ENCODE results near the gene CC2D1B. TPM values are rescaled to one million over a fixed set of nuclear protein-coding genes. Genes with fewer than 3 reads are reported as not detected.

CC2D1B gene
- total RNA-seq, 1 donor from 2014 or later = 23.8 TPM

- TF ChIP-seq POLR2AphosphoS5 (IDR thresholded peaks at IDR 0.05; ENCODE audit: insufficient read depth in 1 of 2, low read depth in 1 of 2) = no peak
- TF ChIP-seq, protein P1, sequence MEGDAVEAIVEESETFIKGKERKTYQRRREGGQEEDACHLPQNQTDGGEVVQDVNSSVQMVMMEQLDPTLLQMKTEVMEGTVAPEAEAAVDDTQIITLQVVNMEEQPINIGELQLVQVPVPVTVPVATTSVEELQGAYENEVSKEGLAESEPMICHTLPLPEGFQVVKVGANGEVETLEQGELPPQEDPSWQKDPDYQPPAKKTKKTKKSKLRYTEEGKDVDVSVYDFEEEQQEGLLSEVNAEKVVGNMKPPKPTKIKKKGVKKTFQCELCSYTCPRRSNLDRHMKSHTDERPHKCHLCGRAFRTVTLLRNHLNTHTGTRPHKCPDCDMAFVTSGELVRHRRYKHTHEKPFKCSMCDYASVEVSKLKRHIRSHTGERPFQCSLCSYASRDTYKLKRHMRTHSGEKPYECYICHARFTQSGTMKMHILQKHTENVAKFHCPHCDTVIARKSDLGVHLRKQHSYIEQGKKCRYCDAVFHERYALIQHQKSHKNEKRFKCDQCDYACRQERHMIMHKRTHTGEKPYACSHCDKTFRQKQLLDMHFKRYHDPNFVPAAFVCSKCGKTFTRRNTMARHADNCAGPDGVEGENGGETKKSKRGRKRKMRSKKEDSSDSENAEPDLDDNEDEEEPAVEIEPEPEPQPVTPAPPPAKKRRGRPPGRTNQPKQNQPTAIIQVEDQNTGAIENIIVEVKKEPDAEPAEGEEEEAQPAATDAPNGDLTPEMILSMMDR (IDR thresholded peaks at IDR 0.05) = no peak
- no peak for TF ChIP-seq POLR2A (IDR thresholded peaks at IDR 0.05)
- Histone ChIP-seq H3K4me1 (no peaks in the 10 kb centered on the region), H3K27me3 (no peaks in the 10 kb centered on the region), H3K9me3 (no peaks in the 10 kb centered on the region), H3K27ac (no peak overlapping the region), H3K36me3 (no peaks in the 10 kb centered on the region), H3K4me3 (no peak overlapping the region)
- intact Hi-C loops (cut with DNase I) = no loop called here
- DNase-seq (ENCODE audit: extremely low spot score in 2 of 2) = no peak
Measured at GRCh38 chr1:52321061-52321460, 44.9 kb downstream of the CC2D1B start.

DNA sequence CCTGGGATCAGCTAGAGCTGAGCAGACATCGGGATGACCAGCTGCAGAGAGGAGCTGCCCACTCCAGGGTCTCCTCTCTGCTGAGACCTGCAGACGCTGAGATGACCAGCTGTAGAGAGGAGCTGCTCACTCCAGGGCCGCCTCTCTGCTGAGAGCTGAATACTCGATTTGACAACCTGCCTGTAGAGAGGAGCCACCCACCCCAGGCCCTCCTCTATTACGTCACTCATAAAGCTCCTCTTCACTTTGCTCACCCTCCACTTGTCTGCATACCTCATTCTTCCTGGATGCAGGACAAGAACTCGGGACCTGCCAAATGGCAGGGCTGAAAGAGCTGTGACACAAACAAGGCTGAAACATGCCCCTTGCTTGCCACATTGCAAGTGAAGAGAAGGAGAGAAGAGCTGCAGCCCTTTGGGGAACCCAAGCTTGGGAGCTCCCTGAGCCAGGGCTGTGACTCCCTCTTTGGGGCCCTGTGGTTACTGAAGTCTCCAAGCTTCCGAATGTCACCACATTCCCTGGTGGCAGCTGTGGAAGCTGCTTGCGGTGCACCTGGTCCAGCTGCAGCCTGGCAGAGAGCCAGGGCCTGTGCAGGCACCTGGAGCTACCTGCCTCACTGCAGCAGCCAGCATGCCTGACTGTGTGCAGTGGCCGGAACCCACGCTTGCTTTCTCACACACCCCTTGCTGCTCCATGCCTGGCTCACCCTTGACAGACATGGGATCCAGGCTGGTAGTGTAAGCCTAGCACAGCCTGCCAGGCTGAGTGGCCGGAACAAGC is 59.6 kb downstream of the CC2D1B start:
- intact Hi-C loops (cut with DNase I) = no loop called here
- no peak for DNase-seq (ENCODE audit: extremely low spot score in 2 of 2)
- TF ChIP-seq POLR2A (IDR thresholded peaks at IDR 0.05) (no peak), POLR2AphosphoS5 (IDR thresholded peaks at IDR 0.05; ENCODE audit: insufficient read depth in 1 of 2, low read depth in 1 of 2) (no peak)
- TF ChIP-seq, protein P1 (IDR thresholded peaks at IDR 0.05) = no peak

DNA sequence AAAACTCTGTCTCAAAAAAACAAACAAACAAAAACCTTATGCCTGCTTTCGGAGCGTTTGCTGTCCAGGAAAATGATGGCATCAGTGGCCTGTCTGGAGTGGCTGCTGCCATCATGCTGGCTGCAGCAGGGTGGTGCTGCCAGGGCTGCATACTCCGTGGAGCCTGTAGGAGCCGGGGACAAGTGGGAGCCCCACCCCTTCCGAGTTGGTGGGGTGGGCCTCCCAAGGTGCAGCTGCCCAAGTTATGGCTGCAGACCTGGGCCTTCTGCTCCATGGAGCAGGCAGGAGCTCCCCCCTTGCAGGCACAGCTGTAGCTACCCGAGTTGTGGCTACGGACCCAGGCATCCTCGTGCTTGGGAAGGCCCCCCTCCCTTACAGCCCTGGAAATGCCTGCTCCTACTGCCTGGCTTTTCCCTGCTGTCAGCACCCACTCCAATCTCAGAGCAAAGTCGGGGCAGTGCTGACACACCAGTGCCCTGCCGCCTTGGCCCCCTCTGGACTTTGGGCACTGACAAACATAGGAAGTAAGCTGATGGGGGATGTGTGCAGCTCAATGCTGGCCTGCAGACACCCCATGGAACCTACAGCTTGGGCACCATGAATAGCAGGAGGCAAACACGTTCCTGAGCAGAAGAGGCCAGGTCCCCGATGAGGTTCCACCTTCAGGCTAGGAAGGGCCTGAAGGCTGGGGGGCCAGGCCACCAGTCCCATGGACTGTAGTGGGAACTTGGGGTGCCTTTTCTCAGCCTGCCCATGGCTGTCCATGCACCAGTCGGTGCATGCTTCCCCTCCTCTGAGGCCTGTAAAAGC is 60.4 kb downstream of the CC2D1B start:
- H3K36me3 ChIP-seq = peaks cover 0 to 8% of the 10 kb centered on the region in 2 donors
- no peaks in the 10 kb centered on the region for H3K9me3 ChIP-seq
- no peak overlapping the region for H3K27ac ChIP-seq
- intact Hi-C loops (cut with DNase I) = no loop called here
- no peak for DNase-seq (ENCODE audit: extremely low spot score in 2 of 2)
- H3K4me1 ChIP-seq = no peaks in the 10 kb centered on the region
- no peaks in the 10 kb centered on the region for H3K27me3 ChIP-seq
- TF ChIP-seq, protein P1 (IDR thresholded peaks at IDR 0.05) = no peak
- no peak for TF ChIP-seq POLR2A (IDR thresholded peaks at IDR 0.05)
- TF ChIP-seq POLR2AphosphoS5 (IDR thresholded peaks at IDR 0.05; ENCODE audit: insufficient read depth in 1 of 2, low read depth in 1 of 2) = no peak
- no peak overlapping the region for H3K4me3 ChIP-seq

More for the DNA sequence above, 59.6 kb downstream of the CC2D1B start:
- Histone ChIP-seq H3K4me3 (no peak overlapping the region), H3K27me3 (no peaks in the 10 kb centered on the region), H3K9me3 (no peaks in the 10 kb centered on the region), H3K36me3 (peaks cover 0 to 8% of the 10 kb centered on the region in 2 donors), H3K4me1 (no peaks in the 10 kb centered on the region), H3K27ac (no peak overlapping the region)

Other genes with a start within 250 kb of the CC2D1B start
- gene ZFYVE9, start 224.1 kb downstream of the CC2D1B start, total RNA-seq = 30.2 TPM
- gene ORC1, start 38.2 kb upstream of the CC2D1B start, total RNA-seq = 1.7 TPM
- 17.7 TPM for gene PRPF38A, start 38.4 kb upstream of the CC2D1B start, total RNA-seq
- 78.1 TPM for gene TUT4, start 186.9 kb upstream of the CC2D1B start, total RNA-seq
- 9.8 TPM for gene GPX7, start 236.2 kb upstream of the CC2D1B start, total RNA-seq

Measured in vagina (tissue), 2 donors.